ENCODE results near the gene FAM110D.
A peak's percentile ranks its signal among the peaks of the same experiment; 100 is the strongest.

FAM110D gene

DNA sequence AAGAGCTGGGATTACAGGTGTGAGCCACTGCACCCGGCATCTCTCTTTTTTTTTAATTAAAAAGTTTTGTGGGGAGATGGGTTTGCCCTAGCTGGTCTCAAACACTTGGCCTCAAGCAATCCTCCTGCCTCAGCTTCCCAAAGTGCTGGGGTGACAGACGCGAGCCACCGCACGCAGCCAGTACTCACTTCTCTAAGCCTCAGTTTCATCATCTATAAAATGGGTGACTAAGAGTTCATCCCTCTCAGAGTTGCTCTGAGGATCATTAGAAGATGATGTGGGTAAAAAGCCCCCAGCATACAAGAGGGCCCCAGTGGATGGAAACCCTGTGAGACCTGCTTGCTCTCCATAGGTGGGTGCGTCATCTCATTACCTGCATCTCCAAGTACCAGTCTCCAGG lies 29.0 kb downstream of the FAM110D start:
- H3K9me3 Mint-ChIP-seq (ENCODE audit: low read depth), result no peaks in the 10 kb centered on the region
- peaks cover 5% of the 10 kb centered on the region for H3K36me3 Mint-ChIP-seq
- no peak overlapping the region for H3K4me3 Mint-ChIP-seq
- H3K4me1 Mint-ChIP-seq (ENCODE audit: low read depth), result peaks cover 7% of the 10 kb centered on the region
- H3K27ac Mint-ChIP-seq, result no peak overlapping the region
- H3K27me3 Mint-ChIP-seq, result no peaks in the 10 kb centered on the region

DNA sequence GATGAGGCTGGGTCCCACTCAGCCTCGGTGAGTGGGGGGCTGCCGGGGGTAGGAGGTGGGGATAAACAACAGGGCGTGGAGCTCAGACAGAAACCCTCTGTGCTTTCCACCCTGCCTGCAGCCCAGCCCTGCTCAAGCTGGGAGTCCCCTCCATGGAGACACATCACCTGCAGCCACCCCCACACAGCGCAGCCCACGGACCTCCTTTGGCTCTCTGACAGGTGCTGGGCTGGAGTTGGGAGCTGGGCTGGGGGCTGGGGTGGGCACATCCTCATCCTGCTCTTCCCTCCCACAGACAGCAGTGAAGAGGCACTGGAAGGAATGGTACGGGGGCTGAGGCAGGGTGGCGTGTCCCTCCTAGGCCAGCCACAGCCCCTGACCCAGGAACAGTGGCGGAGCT lies 29.6 kb downstream of the FAM110D start:
- H3K4me3 Mint-ChIP-seq, result no peak overlapping the region
- peaks cover 5% of the 10 kb centered on the region for H3K36me3 Mint-ChIP-seq
- H3K27ac Mint-ChIP-seq, result no peak overlapping the region
- H3K4me1 Mint-ChIP-seq (ENCODE audit: low read depth), result peaks cover 7% of the 10 kb centered on the region
- no peaks in the 10 kb centered on the region for H3K9me3 Mint-ChIP-seq (ENCODE audit: low read depth)
- H3K27me3 Mint-ChIP-seq, result no peaks in the 10 kb centered on the region

DNA sequence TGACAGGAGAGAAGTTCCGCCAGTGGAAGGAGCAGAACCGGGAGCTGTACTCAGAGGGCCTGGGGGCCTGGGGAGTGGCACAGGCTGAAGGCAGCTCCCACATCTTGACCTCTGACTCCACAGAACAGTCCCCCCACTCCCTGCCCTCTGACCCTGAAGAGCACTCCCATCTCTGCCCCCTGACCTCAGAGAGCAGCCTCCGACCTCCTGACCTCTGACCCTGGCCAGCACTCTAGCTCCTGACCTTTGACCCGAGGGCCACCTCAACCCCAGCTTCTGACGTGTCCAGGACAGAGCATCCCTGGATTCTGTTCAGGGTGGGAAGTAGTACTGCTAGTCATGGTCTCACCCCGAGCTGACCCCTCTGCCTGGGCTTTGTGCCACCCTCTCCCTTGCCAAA lies 30.5 kb downstream of the FAM110D start:
- Mint-ChIP-seq H3K27ac (no peak overlapping the region), H3K4me1 (ENCODE audit: low read depth) (peaks cover 7% of the 10 kb centered on the region), H3K4me3 (no peak overlapping the region), H3K36me3 (peaks cover 5% of the 10 kb centered on the region), H3K27me3 (no peaks in the 10 kb centered on the region), H3K9me3 (ENCODE audit: low read depth) (no peaks in the 10 kb centered on the region)

DNA sequence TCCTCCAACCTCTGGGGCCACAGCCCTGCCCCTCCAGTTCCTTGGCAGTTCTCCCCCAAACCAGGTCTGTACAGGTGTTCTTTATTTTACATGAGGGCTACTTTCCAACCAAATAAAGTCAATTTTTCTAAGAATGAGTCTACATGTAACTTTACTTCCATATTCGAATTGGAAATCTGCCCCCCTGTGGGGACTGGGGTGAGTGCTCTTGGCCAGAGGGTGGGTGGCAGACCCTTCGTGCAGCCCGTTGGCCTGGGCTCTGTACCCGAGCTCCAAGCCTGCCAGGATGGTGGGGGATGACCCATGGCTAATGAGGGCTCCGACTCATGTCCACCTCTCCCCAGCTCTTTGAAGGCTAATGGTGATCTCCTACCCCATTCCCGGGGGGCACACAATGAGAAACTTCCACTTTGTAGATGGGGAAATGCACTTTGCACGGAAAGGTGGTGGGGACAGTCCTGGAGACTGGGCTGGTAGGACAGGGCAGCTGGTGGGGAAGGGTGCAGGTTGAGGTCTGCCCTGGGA lies 30.9 kb downstream of the FAM110D start:
- no peaks in the 10 kb centered on the region for H3K27me3 Mint-ChIP-seq
- H3K4me1 Mint-ChIP-seq (ENCODE audit: low read depth), result peaks cover 7% of the 10 kb centered on the region
- no peak overlapping the region for H3K27ac Mint-ChIP-seq
- peaks cover 5% of the 10 kb centered on the region for H3K36me3 Mint-ChIP-seq
- H3K9me3 Mint-ChIP-seq (ENCODE audit: low read depth), result no peaks in the 10 kb centered on the region
- H3K4me3 Mint-ChIP-seq, result no peak overlapping the region

DNA sequence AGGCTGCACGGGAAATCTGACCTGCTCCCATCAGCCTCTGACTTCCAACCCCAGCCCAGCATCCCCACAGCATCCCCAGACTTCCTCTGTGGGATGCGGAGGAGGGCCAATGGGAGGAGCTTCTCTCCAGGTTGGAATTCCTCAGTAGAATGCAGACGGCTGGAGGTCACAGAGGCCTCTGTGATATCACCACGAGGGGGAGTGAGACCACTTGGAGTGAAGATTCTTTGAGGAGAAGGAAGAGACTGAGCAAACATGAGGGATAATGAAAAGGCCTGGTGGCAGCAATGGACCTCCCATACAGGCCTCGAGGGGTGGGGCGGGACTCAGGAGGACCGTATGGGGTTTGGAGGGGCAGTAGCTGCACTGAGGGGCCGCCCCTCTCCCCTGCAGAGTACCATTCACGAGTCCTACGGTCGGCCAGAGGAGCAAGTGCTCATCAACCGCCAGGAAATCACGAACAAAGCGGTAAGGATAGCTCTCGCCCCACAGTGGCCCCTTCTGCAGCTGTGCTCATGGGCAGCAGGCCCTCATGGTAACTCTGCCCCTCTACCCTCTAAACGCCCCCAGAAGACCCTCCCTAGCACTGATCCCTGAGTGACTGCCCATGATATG lies 31.6 kb downstream of the FAM110D start, which contains the start of gene CATSPER4:
TSS of gene CATSPER4 (plus strand) at position 230 of the 615 bp plus-strand sequence. CDS start at position 256, 26 bp downstream.
- H3K4me1 Mint-ChIP-seq (ENCODE audit: low read depth), result peaks cover 7% of the 10 kb centered on the region
- no peaks in the 10 kb centered on the region for H3K9me3 Mint-ChIP-seq (ENCODE audit: low read depth)
- peaks cover 5% of the 10 kb centered on the region for H3K36me3 Mint-ChIP-seq
- H3K27me3 Mint-ChIP-seq, result no peaks in the 10 kb centered on the region
- H3K27ac Mint-ChIP-seq, result no peak within 1 kb of the TSS
- no peak within 1 kb of the TSS for H3K4me3 Mint-ChIP-seq

DNA sequence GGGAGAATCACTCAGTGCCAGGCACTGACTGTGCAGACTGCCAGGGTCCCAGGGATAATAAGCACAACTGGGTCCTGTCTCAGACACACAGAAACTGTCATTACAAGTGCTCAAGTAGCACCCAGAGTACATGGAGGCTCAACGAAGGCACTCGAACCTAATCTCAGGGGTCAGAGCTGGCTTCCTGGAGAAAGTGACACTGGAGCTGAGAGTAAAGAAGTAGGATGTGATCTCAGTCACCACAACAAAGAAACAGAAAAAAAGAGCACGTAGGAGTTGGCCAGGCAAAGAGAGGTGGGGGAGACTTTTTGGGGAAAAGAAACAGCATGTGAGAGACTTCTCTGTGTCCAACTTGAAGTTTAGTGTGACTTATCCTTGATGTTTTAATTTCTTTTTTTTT lies 32.9 kb downstream of the FAM110D start:
- H3K4me3 Mint-ChIP-seq, result no peak overlapping the region
- H3K4me1 Mint-ChIP-seq (ENCODE audit: low read depth), result peaks cover 7% of the 10 kb centered on the region
- no peak overlapping the region for H3K27ac Mint-ChIP-seq
- H3K9me3 Mint-ChIP-seq (ENCODE audit: low read depth), result no peaks in the 10 kb centered on the region
- peaks cover 2% of the 10 kb centered on the region for H3K36me3 Mint-ChIP-seq
- no peaks in the 10 kb centered on the region for H3K27me3 Mint-ChIP-seq

DNA sequence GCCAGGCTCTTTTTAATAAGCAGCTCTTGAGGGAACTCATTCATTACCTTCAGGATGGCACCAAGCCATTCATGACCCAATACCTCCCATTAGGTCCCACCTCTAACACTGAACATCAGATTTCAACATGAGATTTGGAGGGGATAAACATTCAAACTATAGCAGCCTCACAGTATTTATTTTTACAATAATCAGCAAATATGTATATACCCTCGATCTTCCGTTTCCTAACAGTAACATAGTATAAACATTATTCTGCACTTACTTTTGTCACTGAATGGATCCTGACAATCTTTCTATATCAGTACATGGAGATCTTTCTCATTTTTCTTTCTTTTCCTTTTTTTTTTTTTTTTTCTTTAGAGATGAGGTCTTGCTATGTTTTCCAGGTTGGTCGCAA lies 36.9 kb downstream of the FAM110D start:
- Mint-ChIP-seq H3K4me1 (ENCODE audit: low read depth) (peaks cover 11% of the 10 kb centered on the region), H3K27me3 (no peaks in the 10 kb centered on the region), H3K9me3 (ENCODE audit: low read depth) (no peaks in the 10 kb centered on the region), H3K36me3 (no peaks in the 10 kb centered on the region), H3K4me3 (no peak overlapping the region), H3K27ac (no peak overlapping the region)

DNA sequence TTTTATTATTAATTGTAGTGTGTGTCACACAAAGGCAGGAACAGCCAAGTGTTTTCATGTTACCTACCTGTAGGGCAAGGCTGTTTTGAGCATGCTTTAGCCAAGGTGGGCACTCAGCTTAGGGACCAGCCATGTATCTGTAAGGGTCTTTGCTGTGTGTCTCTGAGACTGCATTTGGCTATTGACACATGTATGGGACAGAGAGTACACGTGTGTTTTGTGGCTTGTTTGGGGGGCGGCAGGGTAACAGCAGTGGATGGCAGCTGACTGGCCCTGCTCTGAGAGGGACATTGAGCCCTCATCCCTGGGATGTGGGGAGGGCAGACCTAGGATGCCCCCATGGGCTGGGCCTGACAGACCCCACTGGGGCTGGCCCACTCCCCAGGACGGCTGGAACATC lies 38.4 kb downstream of the FAM110D start:
- Mint-ChIP-seq H3K9me3 (ENCODE audit: low read depth) (no peaks in the 10 kb centered on the region), H3K27ac (no peak overlapping the region), H3K36me3 (no peaks in the 10 kb centered on the region), H3K27me3 (no peaks in the 10 kb centered on the region), H3K4me3 (no peak overlapping the region), H3K4me1 (ENCODE audit: low read depth) (peaks cover 18% of the 10 kb centered on the region)

DNA sequence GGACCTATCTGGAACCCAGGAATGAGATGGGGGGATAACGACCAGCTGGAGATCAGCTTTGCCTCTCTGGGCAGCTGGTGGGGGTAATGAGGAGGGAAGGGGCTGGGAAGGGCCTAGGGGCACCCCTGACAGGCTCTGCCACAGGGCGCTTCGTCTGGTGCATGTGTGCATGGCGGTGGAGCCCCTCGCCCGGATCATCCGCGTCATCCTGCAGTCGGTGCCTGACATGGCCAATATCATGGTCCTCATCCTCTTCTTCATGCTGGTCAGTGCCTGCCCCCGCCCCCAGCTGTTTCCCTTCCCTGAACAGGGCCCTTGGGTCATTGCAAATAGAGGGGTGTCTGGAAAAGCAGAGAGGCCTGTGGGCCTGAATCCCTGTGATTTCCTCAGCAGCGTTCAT lies 38.9 kb downstream of the FAM110D start:
- Mint-ChIP-seq H3K9me3 (ENCODE audit: low read depth) (no peaks in the 10 kb centered on the region), H3K27ac (no peak overlapping the region), H3K36me3 (no peaks in the 10 kb centered on the region), H3K27me3 (no peaks in the 10 kb centered on the region), H3K4me1 (ENCODE audit: low read depth) (peaks cover 24% of the 10 kb centered on the region), H3K4me3 (no peak overlapping the region)

DNA sequence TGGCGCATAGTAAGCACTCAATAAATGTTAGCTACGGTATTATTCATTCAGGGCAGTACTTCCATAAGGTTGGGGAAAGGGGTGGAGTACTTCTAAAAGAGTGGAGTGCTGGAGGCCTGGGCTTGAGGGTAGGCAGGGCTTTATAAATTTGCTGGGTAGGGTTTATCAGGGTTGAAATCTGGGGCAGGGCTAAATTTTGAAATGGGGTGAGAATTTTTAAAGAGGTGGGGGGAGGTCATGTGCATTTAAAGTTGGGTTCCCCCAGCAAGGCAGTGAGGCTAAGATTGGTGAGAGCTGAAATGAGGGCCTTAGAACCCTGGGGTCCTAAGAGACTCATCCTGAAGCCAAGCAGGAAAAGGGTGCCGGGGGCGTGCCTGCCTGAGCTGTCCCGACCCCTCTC lies 41.5 kb downstream of the FAM110D start:
- H3K27me3 Mint-ChIP-seq, result no peaks in the 10 kb centered on the region

DNA sequence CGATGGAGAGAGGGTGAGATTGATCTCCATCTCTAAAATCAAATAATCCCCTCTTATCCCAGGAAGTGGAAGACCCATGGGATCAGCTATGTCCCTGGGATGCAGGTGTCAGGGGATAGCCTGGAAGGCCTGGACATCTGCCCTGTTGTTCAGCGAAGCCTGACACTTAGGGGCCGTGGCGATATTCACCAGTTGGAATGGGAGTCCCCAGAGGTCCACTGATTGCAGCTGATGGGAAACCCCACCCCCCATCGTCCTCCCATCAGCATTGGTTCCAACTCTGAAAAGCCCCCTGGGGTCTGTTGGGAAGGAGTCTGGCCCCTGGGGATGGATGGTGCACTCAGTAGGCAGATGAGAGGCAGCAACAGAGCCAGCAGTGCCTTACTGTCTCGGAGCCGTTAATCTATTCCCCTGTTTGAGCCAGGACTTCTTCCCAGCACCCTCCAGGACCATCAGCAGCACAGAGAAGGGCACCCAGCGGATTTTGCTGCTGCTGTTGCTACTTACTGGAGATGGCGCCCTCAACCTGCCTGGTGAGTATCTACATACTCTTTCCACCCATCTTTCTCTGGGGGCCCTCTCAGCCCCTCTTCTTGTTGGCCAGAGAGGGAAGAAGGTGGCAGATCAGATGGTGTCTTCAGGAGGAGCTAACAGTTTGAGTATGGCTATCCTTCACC lies 44.9 kb downstream of the FAM110D start:
- Mint-ChIP-seq H3K4me1 (ENCODE audit: low read depth) (peaks cover 31% of the 10 kb centered on the region), H3K27ac (no peak overlapping the region), H3K9me3 (ENCODE audit: low read depth) (no peaks in the 10 kb centered on the region), H3K4me3 (no peak overlapping the region), H3K27me3 (no peaks in the 10 kb centered on the region), H3K36me3 (no peaks in the 10 kb centered on the region)

More for the DNA sequence above, 41.5 kb downstream of the FAM110D start:
- Mint-ChIP-seq H3K4me1 (ENCODE audit: low read depth) (peaks cover 31% of the 10 kb centered on the region), H3K27ac (peak overlapping the region; percentile 3), H3K9me3 (ENCODE audit: low read depth) (no peaks in the 10 kb centered on the region), H3K4me3 (no peak overlapping the region), H3K36me3 (no peaks in the 10 kb centered on the region)

DNA sequence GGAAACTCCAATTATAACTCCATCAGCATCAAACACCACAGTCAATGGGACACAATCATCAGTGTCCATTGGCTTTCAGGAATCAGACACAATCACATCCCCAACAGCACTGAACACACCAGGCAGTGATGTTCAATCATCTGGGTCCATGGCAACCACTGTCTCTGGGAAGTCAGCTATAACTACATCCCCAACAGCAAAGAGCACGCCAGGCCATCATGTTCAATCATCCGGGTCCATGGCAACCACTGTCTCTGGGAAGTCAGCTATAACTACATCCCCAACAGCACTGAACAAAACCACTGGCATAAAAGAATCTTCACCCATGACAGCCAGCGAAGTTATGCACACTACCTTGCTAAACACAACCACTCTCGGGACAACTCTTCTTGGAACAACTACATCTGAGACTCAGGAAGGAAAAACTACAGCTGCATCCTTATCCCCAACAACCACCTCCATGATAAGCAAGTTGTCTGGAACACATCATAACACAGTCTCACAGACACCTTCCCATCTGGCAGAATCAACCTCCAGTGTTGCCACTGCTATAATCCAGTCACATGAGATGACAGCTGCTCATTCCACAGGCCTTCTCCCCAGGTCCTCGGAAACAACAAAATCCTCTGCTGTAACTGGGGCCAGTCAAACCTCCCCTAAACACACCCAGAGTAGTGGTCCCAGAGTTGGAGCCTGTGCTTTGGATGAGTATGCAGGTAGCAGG lies 51.4 kb downstream of the FAM110D start:
- no peaks in the 10 kb centered on the region for H3K9me3 Mint-ChIP-seq (ENCODE audit: low read depth)
- no peak overlapping the region for H3K27ac Mint-ChIP-seq
- no peaks in the 10 kb centered on the region for H3K4me1 Mint-ChIP-seq (ENCODE audit: low read depth)
- no peaks in the 10 kb centered on the region for H3K36me3 Mint-ChIP-seq
- no peak overlapping the region for H3K4me3 Mint-ChIP-seq
- H3K27me3 Mint-ChIP-seq, result no peaks in the 10 kb centered on the region

DNA sequence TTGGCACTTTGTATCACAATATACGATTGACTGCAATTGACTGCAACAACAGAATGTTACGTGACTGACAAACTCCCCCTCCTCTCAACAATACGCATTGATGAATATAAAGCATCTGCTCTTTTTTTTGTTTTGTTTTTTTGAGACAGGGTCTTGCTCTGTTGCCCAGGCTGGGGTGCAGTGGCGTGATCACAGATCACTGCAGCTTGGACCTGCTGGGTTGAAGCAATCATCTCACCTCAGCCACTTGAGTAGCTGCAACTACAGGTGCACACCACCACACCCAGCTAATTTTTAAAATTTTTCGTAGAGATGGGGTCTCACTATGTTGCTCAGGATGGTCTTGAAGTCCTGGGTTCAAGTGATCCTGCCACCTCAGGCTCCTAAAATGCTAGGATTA lies 53.8 kb downstream of the FAM110D start:
- H3K4me1 Mint-ChIP-seq (ENCODE audit: low read depth), result no peaks in the 10 kb centered on the region
- no peaks in the 10 kb centered on the region for H3K9me3 Mint-ChIP-seq (ENCODE audit: low read depth)
- H3K4me3 Mint-ChIP-seq, result no peak overlapping the region
- H3K36me3 Mint-ChIP-seq, result no peaks in the 10 kb centered on the region
- H3K27ac Mint-ChIP-seq, result no peak overlapping the region
- H3K27me3 Mint-ChIP-seq, result no peaks in the 10 kb centered on the region

DNA sequence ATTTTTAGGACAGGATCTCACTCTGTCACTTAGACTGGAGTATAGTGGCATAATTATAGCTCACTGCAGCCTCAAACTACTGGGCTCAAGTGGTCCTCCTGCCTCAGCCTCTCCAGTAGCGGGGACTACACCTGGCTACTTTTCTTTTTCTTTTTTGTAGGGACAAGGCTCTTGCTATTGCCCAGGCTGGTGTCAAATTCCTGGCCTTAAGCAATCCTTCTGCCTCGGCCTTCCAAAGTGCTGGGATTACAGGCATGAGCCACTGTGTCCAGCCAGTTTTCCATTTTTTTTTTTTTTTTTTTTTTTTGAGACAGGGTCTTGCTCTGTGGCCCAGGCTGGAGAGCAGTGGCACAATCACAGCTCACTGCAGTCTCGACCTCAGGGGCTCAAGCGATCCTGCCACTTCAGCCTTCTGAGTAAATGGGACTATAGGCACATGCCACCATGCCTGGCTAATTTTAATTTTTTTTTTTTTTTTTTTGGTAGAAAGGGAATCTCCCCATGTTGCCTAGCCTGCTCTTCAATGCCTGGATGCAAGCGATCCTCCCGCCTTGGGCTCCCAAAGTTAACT lies 54.5 kb downstream of the FAM110D start:
- no peaks in the 10 kb centered on the region for H3K36me3 Mint-ChIP-seq
- no peaks in the 10 kb centered on the region for H3K4me1 Mint-ChIP-seq (ENCODE audit: low read depth)
- no peaks in the 10 kb centered on the region for H3K27me3 Mint-ChIP-seq

More for the DNA sequence above, 54.5 kb downstream of the FAM110D start:
- H3K27ac Mint-ChIP-seq, result no peak overlapping the region
- H3K9me3 Mint-ChIP-seq (ENCODE audit: low read depth), result no peaks in the 10 kb centered on the region
- H3K4me3 Mint-ChIP-seq, result no peak overlapping the region

All from activated naive CD8-positive, alpha-beta T cell (primary cell).